ENCODE results near the gene MRPL54.
"Not testable (repeated sequence)": the region's sequence is repeated elsewhere in the genome, so short reads cannot be mapped to it uniquely, and the experiment has no call there.

MRPL54 gene

DNA sequence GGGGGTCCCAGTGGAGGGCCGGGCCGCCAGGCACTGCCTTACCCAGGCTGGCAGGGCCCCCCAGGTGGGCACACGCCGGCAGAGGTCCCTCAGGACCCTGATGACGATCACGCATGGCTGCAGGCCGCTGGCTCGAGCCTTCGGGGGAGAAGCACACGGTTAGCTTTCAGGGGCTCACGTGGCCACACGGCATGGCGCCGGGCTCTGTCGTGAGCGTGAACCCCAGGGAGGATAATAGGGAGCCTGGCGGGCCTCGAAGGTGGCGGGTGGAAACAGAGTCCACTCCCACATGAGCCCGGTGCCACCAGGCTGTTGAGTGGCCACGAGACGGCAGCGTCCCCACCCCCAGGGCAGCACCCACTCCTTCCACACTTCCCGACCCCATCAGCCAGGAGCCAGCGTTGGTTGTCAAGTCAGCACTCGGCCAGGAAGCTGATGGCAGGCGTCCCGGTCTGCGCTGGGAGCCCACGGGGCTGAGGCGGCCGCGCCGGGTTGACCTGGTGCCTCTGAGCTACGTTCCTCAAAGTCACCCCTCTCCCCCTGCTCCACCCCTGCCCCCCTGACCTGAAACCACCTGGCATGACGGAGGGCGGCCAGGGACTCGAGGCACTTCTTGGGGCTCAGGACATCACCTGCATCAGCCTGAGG lies 48.4 kb downstream of the MRPL54 start:
- DNase-seq (ENCODE audit: low read depth): no peak

DNA sequence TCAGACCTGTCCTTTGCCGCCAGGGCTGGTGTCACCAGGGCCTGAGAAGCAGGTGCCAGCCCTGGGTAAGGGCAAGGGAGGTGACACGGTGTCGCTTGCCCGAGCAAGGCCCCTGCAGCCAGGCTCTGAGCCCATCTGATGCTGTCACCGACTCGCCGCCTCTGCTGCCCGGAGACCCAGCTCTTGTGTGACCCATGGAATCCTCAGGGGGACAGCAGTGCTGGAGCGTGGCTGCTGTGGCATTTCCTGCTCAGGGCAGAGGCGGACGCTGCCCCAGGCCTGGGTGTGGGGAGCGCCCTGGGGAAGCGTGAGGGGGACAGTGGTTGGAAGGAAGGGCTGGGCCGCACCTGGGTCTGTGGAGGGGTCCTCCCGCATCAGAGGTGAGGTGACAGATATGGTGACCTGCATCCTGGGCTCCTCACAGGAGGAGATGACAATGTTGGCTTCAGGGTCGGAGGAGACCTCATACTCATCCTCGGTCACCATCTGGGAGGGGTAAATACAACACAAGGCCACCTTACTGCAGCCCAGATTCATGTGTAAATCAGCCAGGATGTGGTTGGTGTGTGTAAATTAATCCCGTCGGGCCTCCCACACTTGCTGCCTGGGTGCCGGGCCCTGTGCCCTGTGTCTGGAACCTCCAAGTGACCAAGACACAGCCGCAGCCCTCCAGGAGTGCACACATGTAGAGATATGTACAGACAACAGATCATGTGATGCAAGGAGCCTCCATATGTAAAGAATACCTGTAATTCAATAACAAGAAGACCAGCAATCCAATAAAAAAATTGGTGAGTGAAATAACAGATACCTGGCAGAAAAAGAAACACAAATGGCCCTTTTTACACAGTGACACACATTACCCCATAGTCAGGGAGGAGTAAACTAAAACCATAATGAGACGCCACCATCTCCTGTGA lies 51.3 kb downstream of the MRPL54 start:
- DNase-seq (ENCODE audit: low read depth): no peak

DNA sequence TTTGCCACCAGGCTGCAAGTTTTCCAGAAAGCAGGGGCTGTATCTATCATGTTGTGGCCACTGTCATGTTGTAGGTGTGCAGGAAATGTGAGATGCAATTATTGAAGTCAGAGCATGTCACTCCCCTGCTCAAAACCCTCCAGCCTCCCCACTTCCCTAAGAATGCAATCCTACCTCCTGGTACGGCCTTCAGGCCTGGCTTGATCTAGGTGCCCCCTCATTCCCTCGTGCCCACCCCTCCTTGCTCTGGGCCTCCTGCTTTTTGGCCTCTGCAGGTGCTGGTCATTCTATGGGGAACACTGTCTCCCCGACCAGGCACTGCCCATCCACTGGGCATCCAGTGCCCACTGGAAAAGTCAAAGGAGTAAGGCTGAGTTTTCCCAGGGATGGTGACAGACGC lies 52.2 kb downstream of the MRPL54 start:
- DNase-seq (ENCODE audit: low read depth): no peak

DNA sequence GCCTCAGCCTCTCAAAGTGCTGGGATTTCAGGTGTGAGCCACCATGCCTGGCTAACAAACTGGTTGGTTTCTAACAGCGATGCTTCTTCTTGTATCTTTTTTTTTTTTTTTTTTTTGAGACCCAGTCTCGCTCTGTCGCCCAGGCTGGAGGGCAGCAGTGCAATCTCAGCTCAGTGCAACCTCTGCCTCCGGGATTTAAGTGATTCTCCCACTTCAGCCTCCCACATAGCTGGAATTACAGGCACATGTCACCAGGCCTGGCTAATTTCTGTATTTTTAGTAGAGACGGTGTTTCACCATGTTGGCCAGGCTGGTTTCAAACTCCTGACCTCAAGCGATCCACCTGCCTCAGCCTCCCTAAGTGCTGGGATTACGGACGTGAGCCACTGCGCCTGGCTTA lies 53.7 kb downstream of the MRPL54 start:
- DNase-seq (ENCODE audit: low read depth): not testable (repeated sequence)

DNA sequence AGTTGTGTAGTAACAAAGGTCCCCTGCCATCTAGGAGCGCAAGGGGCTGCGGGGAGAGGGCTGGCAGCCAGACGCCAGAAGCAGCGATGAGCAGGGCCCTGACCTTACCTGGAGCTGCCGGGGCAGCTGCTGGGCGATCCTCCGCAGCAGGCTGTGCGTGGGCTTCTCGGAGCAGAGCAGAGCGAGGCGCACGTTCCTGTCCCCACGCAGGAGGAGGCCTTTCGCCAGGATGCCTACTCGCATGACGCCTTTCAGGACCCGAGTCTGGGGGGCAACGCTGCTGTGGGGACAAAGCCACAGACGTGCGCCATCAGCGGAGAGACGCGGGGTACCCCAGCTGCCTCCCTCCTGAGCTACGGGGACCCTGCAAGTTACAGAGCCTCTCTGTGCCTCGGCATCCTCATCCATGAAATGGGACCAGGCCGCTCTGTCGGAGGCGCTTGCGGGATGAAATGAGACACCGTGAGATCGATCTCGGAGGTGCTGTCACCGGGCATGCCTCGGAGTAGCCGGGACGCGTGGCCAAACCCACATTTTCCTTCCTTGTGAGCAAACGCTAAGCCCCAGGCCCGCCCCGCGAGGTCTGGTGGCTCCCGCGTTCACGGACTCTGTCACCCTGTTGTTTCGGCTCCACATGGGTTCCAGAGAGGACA lies 54.2 kb downstream of the MRPL54 start:
- DNase-seq (ENCODE audit: low read depth): no peak

All from GM04504 (cell line).